Measurements from ENCODE around the gene SLC4A1. TPM values are rescaled to one million over a fixed set of nuclear protein-coding genes. Genes with fewer than 3 reads are reported as not detected.
"Not testable (repeated sequence)": the region's sequence is repeated elsewhere in the genome, so short reads cannot be mapped to it uniquely, and the experiment has no call there.

The SLC4A1 gene
- total RNA-seq, 2 experiments from 2014 or later, result not detected

DNA sequence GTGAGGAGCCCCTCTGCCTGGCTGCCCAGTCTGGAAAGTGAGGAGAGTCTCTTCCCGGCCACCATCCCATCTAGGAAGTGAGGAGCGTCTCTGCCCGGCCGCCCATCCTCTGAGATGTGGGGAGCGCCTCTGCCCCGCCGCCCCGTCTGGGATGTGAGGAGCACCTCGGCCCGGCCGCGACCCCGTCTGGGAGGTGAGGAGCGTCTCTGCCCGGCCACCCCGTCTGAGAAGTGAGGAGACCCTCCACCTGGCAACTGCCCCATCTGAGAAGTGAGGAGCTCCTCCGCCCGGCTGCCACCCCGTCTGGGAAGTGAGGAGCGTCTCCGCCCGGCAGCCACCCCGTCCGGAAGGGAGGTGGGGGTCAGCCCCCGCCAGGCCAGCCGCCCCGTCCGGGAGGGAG lies 30.0 kb downstream of the SLC4A1 start:
- H3K27ac Mint-ChIP-seq; H3K36me3 Mint-ChIP-seq (ENCODE audit: low read depth); H3K4me1 Mint-ChIP-seq; H3K4me3 Mint-ChIP-seq; DNase-seq; CTCF ChIA-PET; H3K9me3 Mint-ChIP-seq; POLR2A ChIA-PET; H3K27me3 Mint-ChIP-seq: not testable (repeated sequence)

DNA sequence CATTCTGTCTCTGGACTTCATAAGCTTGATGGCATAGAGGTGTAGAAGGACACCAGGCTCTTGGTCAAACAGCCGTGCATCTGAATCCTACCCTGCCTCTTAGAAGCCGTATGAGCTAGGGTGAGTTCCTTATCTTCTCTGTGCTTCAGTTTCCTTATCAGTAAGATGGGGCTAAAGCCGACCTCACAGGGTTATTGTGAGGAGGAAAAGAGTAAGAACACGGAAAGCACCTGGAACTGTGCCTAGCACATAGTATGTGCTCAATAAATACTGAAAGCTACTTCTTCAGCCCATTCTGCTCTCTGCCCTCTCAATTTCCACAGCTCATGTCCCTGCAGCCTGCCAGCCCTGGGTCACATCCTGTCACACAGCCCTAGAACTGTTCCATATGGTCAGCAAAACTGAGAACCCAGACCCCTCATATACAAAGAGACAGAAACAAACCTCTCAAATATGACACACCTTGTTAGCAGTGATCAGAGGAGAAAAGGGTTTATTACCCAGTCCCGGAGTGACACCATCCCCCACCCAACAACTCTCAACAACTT lies 31.4 kb downstream of the SLC4A1 start:
- Mint-ChIP-seq H3K27me3 (peaks cover 12% of the 10 kb centered on the region), H3K9me3 (no peaks in the 10 kb centered on the region), H3K36me3 (ENCODE audit: low read depth) (no peaks in the 10 kb centered on the region), H3K4me1 (peaks cover 6% of the 10 kb centered on the region), H3K27ac (no peak overlapping the region), H3K4me3 (no peak overlapping the region)
- DNase-seq, result no peak
- ChIA-PET POLR2A (interaction anchor here (0.8 to 1.5 kb wide), 2 partner anchors 15 to 17 kb away, joined by 3 to 5 read pairs; no protein-coding TSS in a partner anchor), CTCF (no interaction called here)

GRCh38 chr17:44235583-44235936 lies 32.4 kb downstream of the SLC4A1 start:
- DNase-seq, result no peak
- no peaks in the 10 kb centered on the region for H3K36me3 Mint-ChIP-seq (ENCODE audit: low read depth)
- CTCF ChIA-PET, result no interaction called here
- POLR2A ChIA-PET, result interaction anchor here (1.5 kb wide), 1 partner anchor 14 kb away, joined by 5 read pairs; no protein-coding TSS in a partner anchor
- peaks cover 10% of the 10 kb centered on the region for H3K27me3 Mint-ChIP-seq
- no peak overlapping the region for H3K4me3 Mint-ChIP-seq
- H3K27ac Mint-ChIP-seq, result no peak overlapping the region
- H3K9me3 Mint-ChIP-seq, result no peaks in the 10 kb centered on the region
- H3K4me1 Mint-ChIP-seq, result peaks cover 6% of the 10 kb centered on the region

DNA sequence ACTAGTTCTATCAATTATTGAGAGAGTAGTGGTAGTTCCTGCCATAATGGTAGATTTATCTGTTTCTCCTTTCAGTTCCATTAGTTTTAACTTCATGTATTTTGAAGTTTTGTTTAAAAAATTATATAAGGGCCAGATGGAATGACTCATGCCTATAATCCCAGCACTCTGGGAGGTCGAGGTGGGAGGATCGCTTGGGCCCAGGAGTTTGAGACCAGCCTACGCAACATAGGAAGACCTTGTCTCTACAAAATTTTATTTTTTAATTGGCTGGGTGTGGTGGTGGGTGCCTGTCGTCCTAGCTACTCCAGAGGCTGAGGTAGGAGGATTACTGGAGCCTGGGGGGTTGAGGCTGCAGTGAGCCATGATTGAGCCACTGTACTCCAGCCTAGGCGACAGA lies 34.4 kb downstream of the SLC4A1 start:
- Mint-ChIP-seq H3K27me3 (peaks cover 10% of the 10 kb centered on the region), H3K36me3 (ENCODE audit: low read depth) (no peaks in the 10 kb centered on the region), H3K4me3 (no peak overlapping the region), H3K27ac (no peak overlapping the region), H3K4me1 (peaks cover 6% of the 10 kb centered on the region), H3K9me3 (no peaks in the 10 kb centered on the region)
- ChIA-PET CTCF (interaction anchor here (1.0 to 1.6 kb wide), 2 partner anchors 12 to 24 kb away, joined by 3 to 4 read pairs; no protein-coding TSS in a partner anchor), POLR2A (interaction anchor here (0.9 kb wide), 1 partner anchor 9 kb away, joined by 3 read pairs; no protein-coding TSS in a partner anchor)
- no peak for DNase-seq

DNA sequence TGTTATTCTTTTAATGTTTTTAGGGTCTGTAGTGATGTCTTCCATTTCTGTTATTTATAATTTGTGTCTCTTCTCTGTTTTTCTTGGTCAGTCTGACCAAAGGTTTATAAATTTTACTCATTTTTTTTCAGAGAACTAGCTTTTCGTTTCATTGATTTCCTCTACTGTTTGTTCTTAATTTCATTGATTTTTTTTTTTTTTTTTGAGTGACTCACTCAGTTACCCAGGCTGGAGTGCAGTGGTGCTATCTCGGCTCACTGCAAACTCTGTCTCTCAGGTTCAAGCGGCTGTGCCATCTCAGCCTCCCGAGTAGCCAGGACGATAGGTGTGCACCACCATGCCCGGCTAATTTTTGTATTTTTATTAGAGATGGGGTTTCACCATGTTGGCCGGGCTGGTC lies 35.9 kb downstream of the SLC4A1 start:
- no peak overlapping the region for H3K4me3 Mint-ChIP-seq
- H3K36me3 Mint-ChIP-seq (ENCODE audit: low read depth), result no peaks in the 10 kb centered on the region
- no peaks in the 10 kb centered on the region for H3K9me3 Mint-ChIP-seq
- ChIA-PET POLR2A (no interaction called here), CTCF (no interaction called here)
- DNase-seq, result no peak
- peaks cover 10% of the 10 kb centered on the region for H3K27me3 Mint-ChIP-seq
- H3K27ac Mint-ChIP-seq, result no peak overlapping the region
- peaks cover 6% of the 10 kb centered on the region for H3K4me1 Mint-ChIP-seq

- Mint-ChIP-seq H3K4me3 (no peak overlapping the region), H3K4me1 (peaks cover 5% of the 10 kb centered on the region), H3K27ac (no peak overlapping the region), H3K36me3 (ENCODE audit: low read depth) (no peaks in the 10 kb centered on the region), H3K9me3 (no peaks in the 10 kb centered on the region), H3K27me3 (peaks cover 7% of the 10 kb centered on the region)
- ChIA-PET POLR2A (interaction anchor here (1.8 kb wide), 1 partner anchor 9 kb away, joined by 8 read pairs; no protein-coding TSS in a partner anchor), CTCF (interaction anchor here (1.1 kb wide), 1 partner anchor 9 kb away, joined by 7 read pairs; no protein-coding TSS in a partner anchor)
- DNase-seq, result no peak
These were observed 37.8 kb downstream of the SLC4A1 start for GRCh38 chr17:44230140-44230539.

DNA sequence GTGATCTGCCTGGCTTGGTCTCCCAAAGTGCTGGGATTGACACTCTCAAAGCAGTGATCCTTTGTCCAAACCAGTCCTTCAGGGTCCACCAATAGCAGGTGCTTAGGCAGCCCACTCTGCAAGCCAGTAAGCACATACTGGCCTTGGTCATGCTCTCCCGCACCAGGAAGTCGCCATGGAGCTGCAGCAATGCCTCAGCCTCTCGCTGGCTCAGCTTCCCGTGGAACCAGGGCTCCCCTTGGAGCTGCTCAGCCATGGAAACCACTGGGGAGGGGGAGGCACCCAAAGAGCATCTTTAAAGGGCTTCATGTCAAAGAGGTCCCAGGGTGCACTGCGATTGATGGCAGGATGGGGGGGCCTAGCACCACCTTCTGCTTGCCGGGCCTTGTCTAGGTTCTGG lies 38.8 kb downstream of the SLC4A1 start:
- no peaks in the 10 kb centered on the region for H3K9me3 Mint-ChIP-seq

DNA sequence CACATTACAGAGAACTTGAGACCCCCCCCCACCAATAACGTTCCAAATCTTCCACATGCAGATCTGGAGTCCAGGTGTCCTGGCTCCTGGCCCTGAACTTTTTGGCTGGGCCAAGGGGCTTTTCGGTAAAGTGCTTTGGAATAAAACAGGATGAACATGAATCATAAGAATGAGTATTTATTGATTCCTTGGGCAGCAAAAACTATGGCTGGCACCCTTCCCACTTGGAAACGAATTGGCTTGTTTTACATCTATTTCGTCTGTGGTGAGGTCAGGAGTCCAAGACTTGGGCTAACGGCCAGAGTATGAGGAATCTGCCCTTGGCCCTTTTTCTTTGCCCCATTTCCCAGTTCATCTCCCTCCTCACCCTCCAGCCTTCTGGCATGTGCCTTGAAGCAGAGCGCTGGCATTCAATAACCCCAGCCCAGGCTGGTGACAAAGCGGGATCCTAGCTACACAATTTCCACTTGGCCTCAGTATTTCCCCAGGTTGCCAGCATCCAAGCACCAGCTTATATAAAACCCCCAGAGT lies 44.3 kb downstream of the SLC4A1 start:
- CTCF ChIA-PET, result interaction anchor here (1.7 kb wide), 1 partner anchor 14 kb away, joined by 6 read pairs; no protein-coding TSS in a partner anchor
- Mint-ChIP-seq H3K36me3 (ENCODE audit: low read depth) (peaks cover 5% of the 10 kb centered on the region), H3K4me1 (peaks cover 10% of the 10 kb centered on the region), H3K9me3 (no peaks in the 10 kb centered on the region), H3K4me3 (no peak overlapping the region), H3K27me3 (no peaks in the 10 kb centered on the region), H3K27ac (no peak overlapping the region)
- POLR2A ChIA-PET, result interaction anchor here (1.1 to 4.2 kb wide), 2 partner anchors 10 to 23 kb away, joined by 3 to 26 read pairs; no protein-coding TSS in a partner anchor
- no peak for DNase-seq

More for the DNA sequence above, 38.8 kb downstream of the SLC4A1 start:
- Mint-ChIP-seq H3K4me1 (no peaks in the 10 kb centered on the region), H3K36me3 (ENCODE audit: low read depth) (no peaks in the 10 kb centered on the region), H3K27me3 (peaks cover 4% of the 10 kb centered on the region), H3K27ac (no peak overlapping the region), H3K4me3 (no peak overlapping the region)
- ChIA-PET POLR2A (no interaction called here), CTCF (interaction anchor here (1.1 kb wide), 1 partner anchor 17 kb away, joined by 3 read pairs; no protein-coding TSS in a partner anchor)
- no peak for DNase-seq

GRCh38 chr17:44222112-44222869 lies 45.6 kb downstream of the SLC4A1 start:
- POLR2A ChIA-PET, result interaction anchor here (0.6 to 18.0 kb wide), 19 partner anchors 11 to 677 kb away, joined by 3 to 504 read pairs (median 4); partner anchors contain the start of genes ATXN7L3, EFTUD2, GPATCH8 and SLC25A39
- peak overlapping the region; percentile 84 for H3K27ac Mint-ChIP-seq
- H3K36me3 Mint-ChIP-seq (ENCODE audit: low read depth), result peaks cover 10% of the 10 kb centered on the region
- H3K27me3 Mint-ChIP-seq, result no peaks in the 10 kb centered on the region
- DNase-seq, result peak; percentile 57
- CTCF ChIA-PET, result interaction anchor here (0.7 to 4.4 kb wide), 10 partner anchors 8 to 141 kb away, joined by 3 to 47 read pairs (median 6); partner anchors contain the start of genes FAM171A2, GRN and TMUB2
- H3K9me3 Mint-ChIP-seq, result no peaks in the 10 kb centered on the region
- H3K4me1 Mint-ChIP-seq, result peaks cover 16% of the 10 kb centered on the region
- H3K4me3 Mint-ChIP-seq, result peak overlapping the region; percentile 85

GRCh38 chr17:44221862-44222111 lies 46.1 kb downstream of the SLC4A1 start:
- Mint-ChIP-seq H3K4me1 (peaks cover 19% of the 10 kb centered on the region), H3K27me3 (no peaks in the 10 kb centered on the region), H3K36me3 (ENCODE audit: low read depth) (peaks cover 13% of the 10 kb centered on the region), H3K4me3 (peak overlapping the region; percentile 85), H3K9me3 (no peaks in the 10 kb centered on the region), H3K27ac (peak overlapping the region; percentile 84)
- no peak for DNase-seq
- POLR2A ChIA-PET, result interaction anchor here (0.6 to 18.0 kb wide), 20 partner anchors 9 to 677 kb away, joined by 3 to 504 read pairs (median 4); partner anchors contain the start of genes ATXN7L3, EFTUD2, GPATCH8 and SLC25A39
- CTCF ChIA-PET, result interaction anchor here (0.7 to 4.4 kb wide), 14 partner anchors 8 to 142 kb away, joined by 3 to 47 read pairs (median 6); partner anchors contain the start of genes FAM171A2, GRN and TMUB2

GRCh38 chr17:44221084-44221861 lies 46.7 kb downstream of the SLC4A1 start:
- Mint-ChIP-seq H3K36me3 (ENCODE audit: low read depth) (peaks cover 18% of the 10 kb centered on the region), H3K4me3 (peak overlapping the region; percentile 85), H3K4me1 (peaks cover 24% of the 10 kb centered on the region), H3K27ac (peak overlapping the region; percentile 84), H3K27me3 (no peaks in the 10 kb centered on the region), H3K9me3 (no peaks in the 10 kb centered on the region)
- ChIA-PET CTCF (interaction anchor here (0.6 to 4.4 kb wide), 15 partner anchors 9 to 142 kb away, joined by 3 to 47 read pairs (median 6); partner anchors contain the start of genes FAM171A2, GRN and TMUB2), POLR2A (interaction anchor here (0.6 to 18.0 kb wide), 26 partner anchors 9 to 678 kb away, joined by 3 to 504 read pairs (median 4); partner anchors contain the start of genes ATXN7L3, EFTUD2, GPATCH8 and GRN)
- peak; percentile 73 for DNase-seq

Measured in activated CD4-positive, alpha-beta memory T cell treated with anti-CD3 and anti-CD28 coated beads, Interleukin-2, amount 10 ng/mL, durations not matched to agents 7 days and 5 days (primary cell).